RCC 7860 (cell line): ENCODE results near the gene DTD1.

Source experiments
- DNase-seq: peaks from one replicate; pipeline ENCODE4 v3.0.0-alpha.2; 2015; ENCODE audit warnings: low spot score
- FAIRE-seq: peaks from 2 replicates; lab custom pipeline; 2012; peaks lifted over from hg19 to GRCh38; lab: Jason Lieb, UNC

Gene DTD1

GRCh38 chr20:18614244-18614643 lies 26.4 kb downstream of the DTD1 start:
- no peak for DNase-seq
- FAIRE-seq, result no peak

GRCh38 chr20:18615020-18615650 lies 27.3 kb downstream of the DTD1 start:
- DNase-seq (no peak), FAIRE-seq (no peak)

- DNase-seq, result no peak
- FAIRE-seq, result no peak
Measured at GRCh38 chr20:18621004-18621403, 33.1 kb downstream of the DTD1 start.

GRCh38 chr20:18623156-18623910 lies 35.5 kb downstream of the DTD1 start:
- DNase-seq (no peak), FAIRE-seq (no peak)

- FAIRE-seq (no peak), DNase-seq (no peak)
Measured at GRCh38 chr20:18624948-18625347, 37.1 kb downstream of the DTD1 start.

- no peak for FAIRE-seq
- DNase-seq, result no peak
Measured at GRCh38 chr20:18625907-18626655, 38.2 kb downstream of the DTD1 start.

GRCh38 chr20:18628330-18628920 lies 40.6 kb downstream of the DTD1 start:
- no peak for FAIRE-seq
- DNase-seq, result no peak

- FAIRE-seq (no peak), DNase-seq (peak; percentile 29)
Measured at GRCh38 chr20:18632196-18632789, 44.4 kb downstream of the DTD1 start.

GRCh38 chr20:18633411-18633810 lies 45.6 kb downstream of the DTD1 start:
- FAIRE-seq, result no peak
- no peak for DNase-seq

- DNase-seq (no peak), FAIRE-seq (no peak)
Measured at GRCh38 chr20:18634501-18634900, 46.6 kb downstream of the DTD1 start.

- no peak for DNase-seq
- no peak for FAIRE-seq
Measured at GRCh38 chr20:18635380-18635779, 47.5 kb downstream of the DTD1 start.

- FAIRE-seq, result no peak
- no peak for DNase-seq
Measured at GRCh38 chr20:18637224-18637623, 49.4 kb downstream of the DTD1 start.

GRCh38 chr20:18638768-18639167 lies 50.9 kb downstream of the DTD1 start:
- DNase-seq, result no peak
- FAIRE-seq, result no peak

- DNase-seq, result no peak
- FAIRE-seq, result no peak
Measured at GRCh38 chr20:18639501-18639979, 51.7 kb downstream of the DTD1 start.

- no peak for FAIRE-seq
- no peak for DNase-seq
Measured at GRCh38 chr20:18645196-18645745, 57.4 kb downstream of the DTD1 start.

- no peak for FAIRE-seq
- DNase-seq, result no peak
Measured at GRCh38 chr20:18645851-18646250, 58.0 kb downstream of the DTD1 start.

- FAIRE-seq, result no peak
Measured at GRCh38 chr20:18647777-18648176, 59.9 kb downstream of the DTD1 start.

GRCh38 chr20:18650224-18650623 lies 62.4 kb downstream of the DTD1 start:
- DNase-seq, result no peak
- no peak for FAIRE-seq

More at GRCh38 chr20:18647777-18648176, 59.9 kb downstream of the DTD1 start:
- DNase-seq, result no peak

- DNase-seq, result no peak
- no peak for FAIRE-seq
Measured at GRCh38 chr20:18653736-18654447, 66.0 kb downstream of the DTD1 start.

- DNase-seq (no peak), FAIRE-seq (no peak)
Measured at GRCh38 chr20:18654448-18654773, 66.6 kb downstream of the DTD1 start.
